MM.1S (cell line): Measurements from ENCODE around the gene ZNF862.
"Not testable (repeated sequence)": the region's sequence is repeated elsewhere in the genome, so short reads cannot be mapped to it uniquely, and the experiment has no call there.

Source experiments
- EZH2 ChIP-seq: fragments of 300-600 bp; sonication (generic); optimal IDR thresholded peaks from 2 replicates; pipeline ENCODE3; 2017; ENCODE audit warnings: low read depth, mild to moderate bottlenecking, antibody characterized with exemption, low read length, mixed read lengths
- TF ChIP-seq, protein P1 (sequence below): fragments of 300-600 bp; sonication (generic); IDR thresholded peaks from 2 replicates; pipeline ENCODE4 v1.5.1; 2016; ENCODE audit warnings: antibody characterized with exemption, low read length, mixed read lengths

DNA sequence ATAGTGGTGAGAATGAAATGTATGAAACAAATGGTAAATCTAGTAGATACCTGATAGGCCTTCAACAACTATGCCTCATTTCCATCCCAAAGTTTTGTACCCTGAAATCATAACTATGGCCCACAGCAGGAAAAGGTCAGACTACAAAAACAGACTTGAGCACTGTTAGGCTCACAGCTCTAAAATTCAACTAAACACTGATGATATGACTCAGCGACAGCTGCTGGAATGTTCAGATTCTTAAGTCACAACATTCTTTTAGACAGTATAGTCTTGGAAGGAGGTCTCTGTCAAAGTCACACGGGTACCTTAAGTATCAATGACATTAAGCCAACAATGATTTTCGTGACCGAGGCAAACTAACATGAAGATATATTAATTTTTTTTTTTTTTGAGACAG lies 74.0 kb downstream of the ZNF862 start:
- TF ChIP-seq, protein P1, sequence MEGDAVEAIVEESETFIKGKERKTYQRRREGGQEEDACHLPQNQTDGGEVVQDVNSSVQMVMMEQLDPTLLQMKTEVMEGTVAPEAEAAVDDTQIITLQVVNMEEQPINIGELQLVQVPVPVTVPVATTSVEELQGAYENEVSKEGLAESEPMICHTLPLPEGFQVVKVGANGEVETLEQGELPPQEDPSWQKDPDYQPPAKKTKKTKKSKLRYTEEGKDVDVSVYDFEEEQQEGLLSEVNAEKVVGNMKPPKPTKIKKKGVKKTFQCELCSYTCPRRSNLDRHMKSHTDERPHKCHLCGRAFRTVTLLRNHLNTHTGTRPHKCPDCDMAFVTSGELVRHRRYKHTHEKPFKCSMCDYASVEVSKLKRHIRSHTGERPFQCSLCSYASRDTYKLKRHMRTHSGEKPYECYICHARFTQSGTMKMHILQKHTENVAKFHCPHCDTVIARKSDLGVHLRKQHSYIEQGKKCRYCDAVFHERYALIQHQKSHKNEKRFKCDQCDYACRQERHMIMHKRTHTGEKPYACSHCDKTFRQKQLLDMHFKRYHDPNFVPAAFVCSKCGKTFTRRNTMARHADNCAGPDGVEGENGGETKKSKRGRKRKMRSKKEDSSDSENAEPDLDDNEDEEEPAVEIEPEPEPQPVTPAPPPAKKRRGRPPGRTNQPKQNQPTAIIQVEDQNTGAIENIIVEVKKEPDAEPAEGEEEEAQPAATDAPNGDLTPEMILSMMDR, result not testable (repeated sequence)
- TF ChIP-seq EZH2, result not testable (repeated sequence)
